Uterus (tissue), 2 donors: Measurements from ENCODE around the gene AP2A2.

Experiments
- POLR2A ChIP-seq, 2 donors: fragments of 450-650 bp; IDR thresholded peaks; one replicate each; pipeline ENCODE4 v1.6.1; 2016; ENCODE audit warnings: antibody characterized with exemption in 2 of 2, mild to moderate bottlenecking in 1 of 2, moderate library complexity in 1 of 2
- TF ChIP-seq, protein P1 (sequence below), 4 experiments: fragments of 200-600 bp in 2 of 4; fragments of 450-650 bp in 2 of 4; sonication (generic) in 2 of 4; IDR thresholded peaks; one replicate each; pipeline ENCODE4 v1.5.1; 2016 to 2019; ENCODE audit warnings: antibody characterized with exemption in 4 of 4, mild to moderate bottlenecking in 2 of 4, moderate library complexity in 1 of 4

DNA sequence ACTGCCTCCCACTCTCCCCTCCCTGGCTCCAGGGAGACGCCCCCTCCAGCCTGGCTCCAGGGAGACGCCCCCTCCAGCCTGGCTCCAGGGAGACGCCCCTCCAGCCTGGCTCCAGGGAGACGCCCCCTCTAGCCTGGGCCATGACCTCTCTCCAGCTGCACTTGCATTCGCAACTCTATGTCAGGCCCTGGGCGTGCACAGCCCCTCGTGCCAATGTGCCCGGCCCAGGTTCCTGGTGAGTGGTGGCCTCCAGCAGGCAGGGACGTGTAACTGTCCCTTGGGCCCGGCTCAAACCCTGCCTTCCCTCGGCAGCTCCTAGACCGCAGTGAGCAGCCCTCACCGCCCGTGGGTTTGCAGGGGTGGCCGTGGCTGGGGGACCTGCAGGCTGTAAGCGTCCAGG is 104.0 kb downstream of the AP2A2 start:
- TF ChIP-seq, protein P1, sequence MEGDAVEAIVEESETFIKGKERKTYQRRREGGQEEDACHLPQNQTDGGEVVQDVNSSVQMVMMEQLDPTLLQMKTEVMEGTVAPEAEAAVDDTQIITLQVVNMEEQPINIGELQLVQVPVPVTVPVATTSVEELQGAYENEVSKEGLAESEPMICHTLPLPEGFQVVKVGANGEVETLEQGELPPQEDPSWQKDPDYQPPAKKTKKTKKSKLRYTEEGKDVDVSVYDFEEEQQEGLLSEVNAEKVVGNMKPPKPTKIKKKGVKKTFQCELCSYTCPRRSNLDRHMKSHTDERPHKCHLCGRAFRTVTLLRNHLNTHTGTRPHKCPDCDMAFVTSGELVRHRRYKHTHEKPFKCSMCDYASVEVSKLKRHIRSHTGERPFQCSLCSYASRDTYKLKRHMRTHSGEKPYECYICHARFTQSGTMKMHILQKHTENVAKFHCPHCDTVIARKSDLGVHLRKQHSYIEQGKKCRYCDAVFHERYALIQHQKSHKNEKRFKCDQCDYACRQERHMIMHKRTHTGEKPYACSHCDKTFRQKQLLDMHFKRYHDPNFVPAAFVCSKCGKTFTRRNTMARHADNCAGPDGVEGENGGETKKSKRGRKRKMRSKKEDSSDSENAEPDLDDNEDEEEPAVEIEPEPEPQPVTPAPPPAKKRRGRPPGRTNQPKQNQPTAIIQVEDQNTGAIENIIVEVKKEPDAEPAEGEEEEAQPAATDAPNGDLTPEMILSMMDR (IDR thresholded peaks at IDR 0.05), result no peak
- no peak for TF ChIP-seq POLR2A (IDR thresholded peaks at IDR 0.05)
